Esophagus (tissue), 2 donors: ENCODE measurements around the gene PFDN5. TPM values are rescaled to one million over a fixed set of nuclear protein-coding genes. Genes with fewer than 3 reads are reported as not detected.
A peak's percentile ranks its signal among the peaks of the same experiment; 100 is the strongest.

Experiments
- H3K27ac ChIP-seq, 2 donors: one replicate each; pipeline ENCODE4 v1.5.1; 2013; ENCODE audit warnings: low read depth in 2 of 2, mild to moderate bottlenecking in 2 of 2, inconsistent platforms in 1 of 2, low read length in 1 of 2, moderate library complexity in 1 of 2
- H3K27me3 ChIP-seq, 2 donors: one replicate each; pipeline ENCODE4 v1.6.1; 2013; ENCODE audit warnings: low read length in 2 of 2, control low read depth in 1 of 2, mild to moderate bottlenecking in 1 of 2; ENCODE audit not compliant: insufficient read depth in 2 of 2, control insufficient read depth in 1 of 2
- H3K36me3 ChIP-seq, 2 donors: one replicate each; pipeline ENCODE4 v1.6.1; 2013; ENCODE audit warnings: low read length in 1 of 2; ENCODE audit not compliant: control insufficient read depth in 2 of 2, insufficient read depth in 2 of 2
- H3K4me1 ChIP-seq, 2 donors: one replicate each; pipeline ENCODE4 v1.6.1; 2013; ENCODE audit warnings: low read length in 1 of 2; ENCODE audit not compliant: control insufficient read depth in 2 of 2, insufficient read depth in 2 of 2
- H3K4me3 ChIP-seq, 2 donors: one replicate each; pipeline ENCODE4 v1.5.1; 2013; ENCODE audit warnings: low read length in 2 of 2, mild to moderate bottlenecking in 2 of 2, low read depth in 1 of 2, moderate library complexity in 1 of 2
- H3K9me3 ChIP-seq, 2 donors: one replicate each; pipeline ENCODE4 v1.6.1; 2013; ENCODE audit warnings: mild to moderate bottlenecking in 2 of 2, low read depth in 1 of 2, low read length in 1 of 2, moderate library complexity in 1 of 2; ENCODE audit not compliant: control insufficient read depth in 2 of 2, insufficient read depth in 1 of 2
- WGBS, 2 donors: extraction: QIAGEN DNeasy Blood & Tissue Kit; methylation state at CpG; one replicate each; pipeline ENCODE4 v1.1.7; 2013; 5-methylcytosine and 5-hydroxymethylcytosine counted together
- polyA plus RNA-seq, 2 donors: library from polyadenylated mRNA; stranded (reverse); fragments of 200-250 nt; gene quantifications; one replicate each; pipeline ENCODE4 v1.2.3, GENCODE V29; 2013
- donor health status: healthy with polysubstance abuse.
- donor health status: Bipolar disorder and iron deficiency.

The PFDN5 gene
- polyA plus RNA-seq, 2 donors: 612 to 762 TPM

DNA sequence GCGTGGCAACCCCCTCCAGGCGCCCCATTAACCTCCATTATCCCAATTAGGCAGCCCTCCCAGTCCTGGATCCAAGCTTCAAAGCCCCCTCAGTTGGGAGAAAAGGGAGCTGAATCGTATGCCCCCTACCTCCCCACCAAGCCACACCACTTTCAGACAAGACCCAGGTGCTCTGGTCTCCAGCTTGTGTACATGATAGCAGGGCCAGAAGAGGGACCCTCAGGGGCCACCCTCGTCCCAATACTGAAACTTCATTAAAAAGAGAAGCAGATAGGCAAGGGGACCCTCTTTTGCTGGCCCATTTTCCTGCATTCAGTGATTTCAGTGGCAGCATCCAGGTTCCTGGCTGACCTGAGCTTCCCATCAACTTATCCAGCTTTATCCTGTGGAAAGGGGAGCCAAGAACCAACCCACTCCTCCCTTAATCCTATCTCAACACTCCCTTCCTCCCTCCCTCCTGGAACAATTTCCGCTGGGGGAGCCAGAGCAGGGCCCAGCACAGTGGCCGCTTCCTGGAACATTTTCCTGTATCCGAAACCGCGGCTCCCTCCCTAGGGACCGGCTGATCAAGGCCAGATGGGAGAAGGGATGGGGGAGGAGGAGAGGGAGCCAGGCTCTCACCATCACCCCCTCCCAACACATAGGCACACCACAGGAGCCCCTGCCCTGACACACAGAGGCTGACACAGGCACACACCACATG is 50.3 kb downstream of the PFDN5 start:
- Histone ChIP-seq H3K9me3 (no peaks in the 10 kb centered on the region), H3K4me3 (peak overlapping the region in 1 of 2 donors; percentile 56), H3K36me3 (no peaks in the 10 kb centered on the region), H3K27ac (peak overlapping the region; percentile 78 to 82), H3K4me1 (no peaks in the 10 kb centered on the region), H3K27me3 (no peaks in the 10 kb centered on the region)
- 35 to 37% methylated on average over 10 of the region's 10 CpGs for WGBS, 2 donors

GRCh38 chr12:53346491-53346890 is 51.1 kb downstream of the PFDN5 start:
- Histone ChIP-seq H3K36me3 (no peaks in the 10 kb centered on the region), H3K4me3 (no peak overlapping the region), H3K9me3 (no peaks in the 10 kb centered on the region), H3K4me1 (no peaks in the 10 kb centered on the region), H3K27me3 (no peaks in the 10 kb centered on the region), H3K27ac (no peak overlapping the region)
- 91 to 92% methylated on average over 1 of the region's 1 CpG for WGBS, 2 donors

GRCh38 chr12:53347905-53348304 is 52.6 kb downstream of the PFDN5 start:
- H3K27me3 ChIP-seq: no peaks in the 10 kb centered on the region
- no peaks in the 10 kb centered on the region for H3K4me1 ChIP-seq
- WGBS, 2 donors: 84 to 91% methylated on average over 4 of the region's 4 CpGs
- H3K27ac ChIP-seq: no peak overlapping the region
- H3K36me3 ChIP-seq: no peaks in the 10 kb centered on the region
- no peak overlapping the region for H3K4me3 ChIP-seq
- no peaks in the 10 kb centered on the region for H3K9me3 ChIP-seq

Other genes with a start within 250 kb of the PFDN5 start
- 10 to 100 TPM; 32.9 to 48.6 TPM for gene TNS2, start 245.5 kb upstream of the PFDN5 start, polyA plus RNA-seq
- gene SPRYD3, start 216.2 kb upstream of the PFDN5 start, polyA plus RNA-seq: 10 to 100 TPM; 16.1 to 24.1 TPM
- gene IGFBP6, start 197.9 kb upstream of the PFDN5 start, polyA plus RNA-seq: 10 to 100 TPM; 40.8 to 59.1 TPM
- under 1 TPM; 0.14 to 0.16 TPM for gene SOAT2, start 192.1 kb upstream of the PFDN5 start, polyA plus RNA-seq
- 1 to 10 TPM; 4.7 to 5.3 TPM for gene ZNF740, start 114.8 kb upstream of the PFDN5 start, polyA plus RNA-seq
- 10 to 100 TPM; 25.6 to 63.7 TPM for gene CSAD, start 114.6 kb upstream of the PFDN5 start, polyA plus RNA-seq
- 1 to 10 TPM; 7.5 to 8.0 TPM for gene ITGB7, start 88.3 kb upstream of the PFDN5 start, polyA plus RNA-seq
- gene RARG, start 63.3 kb upstream of the PFDN5 start, polyA plus RNA-seq: 100 to 1,000 TPM in 1 of 2 donors, 10 to 100 TPM in 1; 84.8 to 104 TPM
- 10 to 100 TPM; 43.8 to 66.1 TPM for gene ESPL1, start 27.2 kb upstream of the PFDN5 start, polyA plus RNA-seq
- 10 to 100 TPM; 41.8 to 75.0 TPM for gene MYG1, start 4.2 kb downstream of the PFDN5 start, polyA plus RNA-seq
- gene AAAS, start 26.1 kb downstream of the PFDN5 start, polyA plus RNA-seq: 10 to 100 TPM; 31.4 to 41.2 TPM
- not detected for gene SP7, start 40.8 kb downstream of the PFDN5 start, polyA plus RNA-seq
- gene SP1, start 84.6 kb downstream of the PFDN5 start, polyA plus RNA-seq: 10 to 100 TPM; 21.6 to 22.3 TPM
- gene AMHR2, start 128.3 kb downstream of the PFDN5 start, polyA plus RNA-seq: under 1 TPM in 1 of 2 donors, not detected in 1; 0.08 TPM
- 100 to 1,000 TPM in 1 of 2 donors, 10 to 100 TPM in 1; 73.8 to 119 TPM for gene PRR13, start 146.2 kb downstream of the PFDN5 start, polyA plus RNA-seq
- gene PCBP2, start 156.6 kb downstream of the PFDN5 start, polyA plus RNA-seq: 100 to 1,000 TPM; 330 to 344 TPM
- 1 to 10 TPM; 6.2 to 8.5 TPM for gene MAP3K12, start 203.9 kb downstream of the PFDN5 start, polyA plus RNA-seq
- gene TARBP2, start 205.7 kb downstream of the PFDN5 start, polyA plus RNA-seq: 10 to 100 TPM; 20.1 to 24.8 TPM
- under 1 TPM in 1 of 2 donors, not detected in 1; 0.12 TPM for gene NPFF, start 211.9 kb downstream of the PFDN5 start, polyA plus RNA-seq